MM.1S (cell line): ENCODE data around the gene TAS1R2.

ENCODE experiments used
- CTCF ChIP-seq: fragments of 300-600 bp; sonication (generic); IDR thresholded peaks from 2 replicates; pipeline ENCODE4 v1.5.1; 2016; ENCODE audit warnings: antibody characterized with exemption, low read length, mixed read lengths
- EZH2 ChIP-seq: fragments of 300-600 bp; sonication (generic); optimal IDR thresholded peaks from 2 replicates; pipeline ENCODE3; 2017; ENCODE audit warnings: low read depth, mild to moderate bottlenecking, antibody characterized with exemption, low read length, mixed read lengths

- TF ChIP-seq CTCF (peak; percentile 27), EZH2 (no peak)
Observed at GRCh38 chr1:18794561-18794960, 64.9 kb downstream of the TAS1R2 start.
